Inflammatory macrophage (primary cell): ENCODE results near the gene PTPMT1.
"Not testable (repeated sequence)": the region's sequence is repeated elsewhere in the genome, so short reads cannot be mapped to it uniquely, and the experiment has no call there.

Source experiments
- DNase-seq, 2 donors: peaks; one replicate each; pipeline ENCODE4 v3.0.0-alpha.2; 2020 to 2022

Gene PTPMT1

GRCh38 chr11:47550288-47551047 is 14.9 kb upstream of the PTPMT1 start:
- DNase-seq: peak; percentile 39 to 74

DNA sequence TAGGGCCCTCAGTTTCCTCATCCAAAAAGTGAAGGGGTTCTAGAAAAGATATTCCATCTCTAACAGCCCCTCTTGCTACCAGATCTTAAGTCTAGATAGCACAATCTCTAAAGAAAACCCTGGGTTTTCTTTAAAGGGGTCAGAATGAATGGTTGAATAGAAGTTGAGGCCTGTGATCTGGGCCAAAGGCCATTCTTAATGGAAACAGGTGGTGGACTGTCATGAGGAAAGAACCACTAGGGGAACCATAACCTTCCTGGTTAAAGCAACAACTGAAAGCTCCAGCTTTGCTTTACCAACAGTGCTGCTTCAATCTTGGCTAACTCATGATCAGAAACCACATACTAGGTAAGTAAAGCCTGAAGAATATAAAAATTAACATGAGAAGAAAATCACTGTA is 14.3 kb upstream of the PTPMT1 start:
- peak; percentile 53 for DNase-seq

DNA sequence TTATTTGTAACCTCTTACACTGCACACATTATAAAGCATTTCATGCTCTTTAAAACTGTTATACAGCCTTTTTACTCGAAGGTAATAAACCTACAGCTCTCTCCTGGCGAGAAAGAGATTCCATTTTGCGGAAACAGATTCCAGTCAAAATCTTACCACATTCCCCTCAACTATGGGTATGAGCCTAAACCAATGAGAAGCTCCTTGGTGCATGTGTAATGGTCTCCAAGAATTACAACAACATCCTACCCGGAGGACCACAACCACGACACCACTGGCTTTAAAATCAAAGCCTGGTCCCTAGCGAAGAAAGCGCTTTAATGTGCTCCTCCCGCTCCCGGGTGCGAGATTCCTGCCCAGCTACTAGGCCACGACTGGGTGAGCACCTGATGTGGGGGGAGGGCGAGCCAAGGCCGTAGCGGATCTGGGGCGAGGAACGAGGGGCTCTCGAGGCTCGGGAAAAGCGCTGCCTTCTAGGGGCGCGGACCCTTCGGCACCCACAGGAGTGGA is 13.3 kb upstream of the PTPMT1 start:
- peak; percentile 61 to 69 for DNase-seq

GRCh38 chr11:47552566-47553405 is 12.6 kb upstream of the PTPMT1 start, which contains the start of gene CELF1:
Gene CELF1 (minus strand): TSS chr11:47553132. CDS start chr11:47499523, 53,609 bp downstream.
- peak; percentile 92 to 94 for DNase-seq

DNA sequence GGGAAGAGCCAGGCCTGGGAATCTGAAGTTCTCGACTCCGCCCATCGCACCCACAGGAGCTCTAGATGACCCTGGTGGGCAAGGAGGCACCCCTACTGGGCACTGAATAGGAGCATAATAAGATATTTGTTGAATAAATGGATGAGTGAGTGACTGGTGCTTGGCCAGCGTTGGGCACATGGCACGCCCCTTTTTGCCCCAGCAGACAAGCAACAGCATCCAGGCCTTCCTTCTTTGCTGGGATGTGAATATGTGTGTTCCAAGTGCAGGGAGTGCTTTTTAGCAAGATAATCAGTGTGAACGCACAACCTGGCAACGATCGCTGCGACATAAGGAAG is 12.0 kb upstream of the PTPMT1 start:
- DNase-seq: no peak

DNA sequence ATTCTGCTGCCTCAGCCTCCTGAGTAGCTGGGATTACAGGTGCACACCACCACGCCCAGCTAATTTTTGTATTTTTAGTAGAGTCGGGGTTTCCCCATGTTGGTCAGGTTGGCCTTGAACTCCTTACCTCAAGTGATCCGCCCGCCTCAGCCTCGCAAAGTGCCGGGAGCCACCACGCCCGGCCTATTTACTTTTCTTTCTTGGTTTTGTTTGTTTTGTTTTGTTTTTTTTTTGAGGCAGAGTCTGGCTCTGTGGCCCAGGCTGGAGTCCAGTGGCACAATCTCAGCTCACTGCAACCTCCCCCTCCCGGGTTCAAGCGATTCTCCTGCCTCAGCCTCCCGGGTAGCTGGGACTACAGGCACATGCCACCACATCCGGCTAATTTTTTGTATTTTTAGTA is 8.4 kb upstream of the PTPMT1 start:
- not testable (repeated sequence) for DNase-seq

DNA sequence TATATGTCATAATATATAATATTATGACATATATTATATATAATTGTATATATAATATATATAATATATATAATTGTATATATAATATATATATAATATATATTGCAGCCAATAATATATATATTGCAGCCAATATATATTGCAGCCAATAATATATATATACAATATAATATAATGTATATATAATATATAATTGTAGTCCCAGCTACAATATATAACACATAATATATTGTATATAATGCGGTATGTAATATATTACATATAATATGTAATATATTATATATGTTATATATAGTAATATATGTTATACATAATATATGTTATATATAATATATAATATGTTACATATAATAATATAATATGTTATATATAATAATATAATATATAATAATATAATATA is 6.7 kb upstream of the PTPMT1 start:
- no peak for DNase-seq

- no peak for DNase-seq
These were observed 5.0 kb upstream of the PTPMT1 start for GRCh38 chr11:47560426-47560825.

DNA sequence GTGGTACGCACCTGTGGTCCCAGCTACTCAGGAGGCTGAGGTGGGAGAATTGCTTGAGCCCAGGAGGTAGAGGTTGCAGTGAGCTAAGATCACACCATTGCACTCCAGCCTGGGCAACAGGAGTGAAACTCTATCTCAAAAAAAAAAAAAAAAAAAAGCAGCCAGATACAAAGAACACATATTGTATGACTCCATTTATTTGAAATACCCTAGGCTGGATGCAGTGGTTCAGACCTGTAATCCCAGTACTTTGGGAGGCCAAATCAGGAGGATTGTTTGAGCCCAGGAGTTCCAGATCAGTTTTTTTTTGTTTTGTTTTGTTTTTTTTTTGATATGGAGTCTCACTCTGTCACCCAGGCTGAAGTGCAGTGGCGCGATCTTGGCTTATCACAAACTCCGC is 3.0 kb upstream of the PTPMT1 start:
- DNase-seq: not testable (repeated sequence)

- not testable (repeated sequence) for DNase-seq
These were observed 1.0 kb upstream of the PTPMT1 start for GRCh38 chr11:47564366-47564765.

- DNase-seq: no peak
These were observed 463 bp upstream of the PTPMT1 start for GRCh38 chr11:47564933-47565339.

- peak; percentile 30 to 46 for DNase-seq
These were observed 825 bp downstream of the PTPMT1 start for GRCh38 chr11:47566149-47566698.

DNA sequence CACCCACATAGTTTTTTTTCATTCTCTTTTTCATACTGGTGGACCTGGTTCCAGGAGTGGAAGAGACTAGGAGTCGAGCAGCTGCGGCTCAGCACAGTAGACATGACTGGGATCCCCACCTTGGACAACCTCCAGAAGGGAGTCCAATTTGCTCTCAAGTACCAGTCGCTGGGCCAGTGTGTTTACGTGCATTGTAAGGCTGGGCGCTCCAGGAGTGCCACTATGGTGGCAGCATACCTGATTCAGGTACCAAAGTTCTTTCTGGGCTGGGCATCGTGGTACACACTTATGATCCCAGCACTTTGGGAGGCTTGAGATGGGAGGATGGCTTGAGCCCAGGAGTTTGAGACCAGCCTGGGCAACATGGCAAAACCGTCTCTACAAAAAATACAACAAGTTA is 4.2 kb downstream of the PTPMT1 start:
- no peak for DNase-seq

DNA sequence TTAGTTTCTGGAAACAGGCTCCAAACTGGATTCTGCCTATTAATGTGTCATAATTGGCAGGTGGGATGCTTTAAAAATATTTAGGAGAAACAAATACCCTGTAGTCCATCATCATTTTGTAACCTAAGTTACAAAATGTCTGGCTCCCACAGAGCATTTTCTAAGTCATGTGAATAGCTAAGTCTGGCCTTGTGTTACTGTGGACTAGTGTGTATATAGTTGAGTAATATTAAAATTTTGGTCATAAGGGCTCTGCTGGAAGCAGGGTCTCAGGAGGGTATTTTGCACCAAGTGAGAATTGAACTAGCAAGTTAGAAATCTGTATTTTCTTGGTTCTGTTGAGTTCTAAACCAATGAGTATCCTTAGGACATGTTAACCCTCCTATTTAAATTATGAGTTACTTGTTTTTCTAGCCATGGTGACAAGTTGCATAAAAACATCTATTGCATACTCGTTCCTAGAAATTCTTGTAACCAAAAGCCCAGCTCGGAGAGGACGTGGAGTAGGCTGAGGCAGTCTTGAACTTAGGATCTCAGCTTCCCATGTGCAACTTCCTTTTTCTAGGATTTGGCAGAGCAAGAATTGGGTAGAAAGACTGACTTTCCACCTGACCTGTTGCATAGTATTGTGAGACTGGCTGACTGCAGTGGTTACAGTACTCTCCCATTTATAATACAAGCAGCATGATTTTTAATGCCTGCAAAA is 5.4 kb downstream of the PTPMT1 start:
- peak; percentile 94 to 95 for DNase-seq

- DNase-seq: no peak
These were observed 5.9 kb downstream of the PTPMT1 start for GRCh38 chr11:47571357-47571729.

DNA sequence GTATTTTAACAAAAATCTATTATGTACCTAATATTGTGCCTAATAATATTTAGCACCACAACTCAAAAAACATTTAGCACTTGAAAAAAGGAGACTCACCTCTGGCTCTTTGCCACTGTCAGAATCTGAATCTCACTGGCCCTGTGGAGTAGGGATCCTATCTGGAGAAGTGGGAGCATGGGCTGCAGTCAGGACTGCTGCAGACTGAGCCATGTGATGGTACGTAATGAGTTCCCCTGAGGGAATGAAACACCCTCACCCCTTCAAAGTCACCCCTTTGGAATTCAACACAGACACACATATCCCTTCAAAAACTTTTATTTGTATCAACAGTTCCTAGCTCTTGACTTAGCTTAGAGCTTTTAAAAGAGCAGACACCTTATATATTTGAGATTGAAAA is 6.5 kb downstream of the PTPMT1 start:
- DNase-seq: no peak

DNA sequence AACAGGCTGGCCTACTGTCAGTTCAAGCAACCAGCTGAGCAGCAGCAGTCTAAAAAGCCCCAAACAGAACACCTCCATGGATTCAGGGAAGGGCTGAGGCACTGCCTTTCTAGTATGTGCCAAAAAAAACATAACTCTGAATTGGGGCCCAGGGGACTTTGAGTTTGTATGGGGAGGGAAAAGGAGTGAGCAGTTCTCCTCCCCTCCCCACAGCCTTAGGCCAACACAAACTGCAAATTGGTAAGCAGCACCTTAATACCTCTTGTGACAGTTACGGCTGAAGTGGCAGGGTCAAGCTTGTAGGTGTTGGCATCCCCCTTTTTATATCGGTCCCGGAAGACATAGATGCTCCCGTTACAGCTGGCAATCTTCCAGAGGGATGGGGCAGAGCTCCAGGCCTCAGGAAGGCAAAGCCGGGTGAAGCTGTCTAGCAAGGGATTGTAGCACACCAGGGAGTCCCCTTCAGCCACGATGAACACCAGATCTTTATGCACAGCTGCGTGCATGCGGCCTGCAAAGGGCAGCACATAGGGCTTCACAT is 7.4 kb downstream of the PTPMT1 start:
- no peak for DNase-seq

GRCh38 chr11:47573321-47573720 is 7.9 kb downstream of the PTPMT1 start:
- no peak for DNase-seq

- DNase-seq: no peak
These were observed 12.2 kb downstream of the PTPMT1 start for GRCh38 chr11:47577460-47578041.

GRCh38 chr11:47578524-47579494 is 13.4 kb downstream of the PTPMT1 start, which contains the start of the genes KBTBD4 and NDUFS3:
Gene KBTBD4 (minus strand): TSS chr11:47578970. CDS start chr11:47578951, 19 bp downstream.
Gene NDUFS3 (plus strand): TSS chr11:47579074. CDS start chr11:47579092, 18 bp downstream.
- peak; percentile 90 to 91 for DNase-seq

GRCh38 chr11:47583844-47584243 is 18.4 kb downstream of the PTPMT1 start:
- DNase-seq: no peak
